ENCODE data around the gene EFNB2.

EFNB2 gene

GRCh38 chr13:106488076-106488475 is 47.4 kb downstream of the EFNB2 start:
- TF ChIP-seq CTCF (IDR thresholded peaks at IDR 0.05; ENCODE audit: low read depth, low read length): no peak
- no peak overlapping the region for H3K4me3 ChIP-seq (ENCODE audit: low read depth, low read length)

- no peak overlapping the region for H3K4me3 ChIP-seq (ENCODE audit: low read depth, low read length)
- no peak for TF ChIP-seq CTCF (IDR thresholded peaks at IDR 0.05; ENCODE audit: low read depth, low read length)
Observed at GRCh38 chr13:106487129-106487528, 48.3 kb downstream of the EFNB2 start.

- H3K4me3 ChIP-seq (ENCODE audit: low read depth, low read length): no peak overlapping the region
- TF ChIP-seq CTCF (IDR thresholded peaks at IDR 0.05; ENCODE audit: low read depth, low read length): no peak
Observed at GRCh38 chr13:106486287-106486686, 49.2 kb downstream of the EFNB2 start.

- H3K4me3 ChIP-seq (ENCODE audit: low read depth, low read length): no peak overlapping the region
- no peak for TF ChIP-seq CTCF (IDR thresholded peaks at IDR 0.05; ENCODE audit: low read depth, low read length)
Observed at GRCh38 chr13:106484537-106485193, 50.8 kb downstream of the EFNB2 start.

GRCh38 chr13:106484084-106484483 is 51.4 kb downstream of the EFNB2 start:
- no peak for TF ChIP-seq CTCF (IDR thresholded peaks at IDR 0.05; ENCODE audit: low read depth, low read length)
- no peak overlapping the region for H3K4me3 ChIP-seq (ENCODE audit: low read depth, low read length)

- no peak overlapping the region for H3K4me3 ChIP-seq (ENCODE audit: low read depth, low read length)
- TF ChIP-seq CTCF (IDR thresholded peaks at IDR 0.05; ENCODE audit: low read depth, low read length): no peak
Observed at GRCh38 chr13:106481919-106482318, 53.5 kb downstream of the EFNB2 start.

- no peak for TF ChIP-seq CTCF (IDR thresholded peaks at IDR 0.05; ENCODE audit: low read depth, low read length)
- H3K4me3 ChIP-seq (ENCODE audit: low read depth, low read length): no peak overlapping the region
Observed at GRCh38 chr13:106480351-106480910, 55.0 kb downstream of the EFNB2 start.
